ENCODE data around the gene CTSD.
"Not testable (repeated sequence)": the region's sequence is repeated elsewhere in the genome, so short reads cannot be mapped to it uniquely, and the experiment has no call there.

The CTSD gene

GRCh38 chr11:1763796-1764661, at the start of gene CTSD:
Gene CTSD, minus strand, starts transcription at chr11:1763927. Its CDS starts 68 bp downstream, at chr11:1763859.
- DNase-seq, result peak; percentile 72

- not testable (repeated sequence) for DNase-seq
These were observed 49.6 kb upstream of the CTSD start for GRCh38 chr11:1813356-1813755.

GRCh38 chr11:1812801-1813200, 49.1 kb upstream of the CTSD start:
- DNase-seq, result no peak

- DNase-seq, result no peak
These were observed 48.5 kb upstream of the CTSD start for GRCh38 chr11:1812274-1812673.

GRCh38 chr11:1810761-1811160, 47.0 kb upstream of the CTSD start:
- no peak for DNase-seq

- DNase-seq, result no peak
These were observed 43.7 kb upstream of the CTSD start for GRCh38 chr11:1807264-1807995.

GRCh38 chr11:1805525-1805924, 41.8 kb upstream of the CTSD start:
- no peak for DNase-seq

- DNase-seq, result not testable (repeated sequence)
These were observed 40.2 kb upstream of the CTSD start for GRCh38 chr11:1803835-1804519.

GRCh38 chr11:1803246-1803645, 39.5 kb upstream of the CTSD start:
- no peak for DNase-seq

- no peak for DNase-seq
These were observed 33.8 kb upstream of the CTSD start for GRCh38 chr11:1797391-1798125.

GRCh38 chr11:1796413-1797011, 32.8 kb upstream of the CTSD start:
- no peak for DNase-seq

- no peak for DNase-seq
These were observed 29.4 kb upstream of the CTSD start for GRCh38 chr11:1793081-1793480.

- no peak for DNase-seq
These were observed 28.7 kb upstream of the CTSD start for GRCh38 chr11:1792461-1792860.

GRCh38 chr11:1791912-1792311, 28.2 kb upstream of the CTSD start:
- DNase-seq, result no peak

- DNase-seq, result no peak
These were observed 22.7 kb upstream of the CTSD start for GRCh38 chr11:1786466-1786865.

GRCh38 chr11:1785749-1786413, 22.2 kb upstream of the CTSD start:
- no peak for DNase-seq

GRCh38 chr11:1784761-1785650, 21.3 kb upstream of the CTSD start:
- no peak for DNase-seq

- no peak for DNase-seq
These were observed 20.2 kb upstream of the CTSD start for GRCh38 chr11:1783725-1784529.

- DNase-seq, result no peak
These were observed 19.4 kb upstream of the CTSD start for GRCh38 chr11:1782831-1783724.

Measured in NCI-H1092 treated with DMSO at 0.1 percent for 48 hours (cell line).